ENCODE results near the gene KLK15.

Gene KLK15

DNA sequence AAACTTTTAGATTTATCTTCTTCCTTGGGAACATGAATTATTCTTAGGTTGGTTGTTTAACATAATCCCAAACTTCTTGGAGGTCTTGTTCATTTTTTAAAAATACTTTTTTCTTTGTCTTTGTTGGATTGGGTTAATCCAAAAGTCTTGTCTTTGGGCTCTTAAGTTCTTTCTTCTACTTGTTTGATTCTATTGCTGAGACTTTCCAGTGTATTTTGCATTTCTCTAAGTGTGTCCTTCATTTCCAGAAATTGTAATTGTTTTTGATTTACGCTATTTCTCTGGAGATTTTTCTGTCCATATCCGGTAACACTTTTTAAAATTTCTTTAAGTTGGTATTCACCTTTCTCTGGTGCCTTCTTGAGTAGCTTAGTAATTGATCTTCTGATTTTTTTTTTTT lies 9.8 kb upstream of the KLK15 start:
- DNase-seq: no peak

DNA sequence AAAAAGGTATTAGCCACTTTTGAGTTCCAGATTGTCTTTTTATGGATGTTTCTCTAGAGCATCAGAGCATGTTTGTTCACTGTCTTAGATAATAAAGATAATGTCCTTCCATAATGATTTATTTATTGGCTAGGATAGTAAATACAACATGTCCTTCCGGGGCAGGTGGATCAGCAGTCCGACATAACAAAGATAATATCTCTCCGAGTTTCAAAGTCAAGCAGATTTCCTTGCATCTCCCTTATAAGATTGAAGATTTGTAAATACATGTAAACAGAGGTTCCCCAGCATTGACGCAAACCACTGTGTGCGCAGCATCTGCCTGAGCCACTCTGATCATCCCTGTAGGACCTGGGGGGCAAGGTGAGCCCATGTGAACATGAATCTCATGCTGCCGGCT lies 8.8 kb upstream of the KLK15 start:
- no peak for DNase-seq

DNA sequence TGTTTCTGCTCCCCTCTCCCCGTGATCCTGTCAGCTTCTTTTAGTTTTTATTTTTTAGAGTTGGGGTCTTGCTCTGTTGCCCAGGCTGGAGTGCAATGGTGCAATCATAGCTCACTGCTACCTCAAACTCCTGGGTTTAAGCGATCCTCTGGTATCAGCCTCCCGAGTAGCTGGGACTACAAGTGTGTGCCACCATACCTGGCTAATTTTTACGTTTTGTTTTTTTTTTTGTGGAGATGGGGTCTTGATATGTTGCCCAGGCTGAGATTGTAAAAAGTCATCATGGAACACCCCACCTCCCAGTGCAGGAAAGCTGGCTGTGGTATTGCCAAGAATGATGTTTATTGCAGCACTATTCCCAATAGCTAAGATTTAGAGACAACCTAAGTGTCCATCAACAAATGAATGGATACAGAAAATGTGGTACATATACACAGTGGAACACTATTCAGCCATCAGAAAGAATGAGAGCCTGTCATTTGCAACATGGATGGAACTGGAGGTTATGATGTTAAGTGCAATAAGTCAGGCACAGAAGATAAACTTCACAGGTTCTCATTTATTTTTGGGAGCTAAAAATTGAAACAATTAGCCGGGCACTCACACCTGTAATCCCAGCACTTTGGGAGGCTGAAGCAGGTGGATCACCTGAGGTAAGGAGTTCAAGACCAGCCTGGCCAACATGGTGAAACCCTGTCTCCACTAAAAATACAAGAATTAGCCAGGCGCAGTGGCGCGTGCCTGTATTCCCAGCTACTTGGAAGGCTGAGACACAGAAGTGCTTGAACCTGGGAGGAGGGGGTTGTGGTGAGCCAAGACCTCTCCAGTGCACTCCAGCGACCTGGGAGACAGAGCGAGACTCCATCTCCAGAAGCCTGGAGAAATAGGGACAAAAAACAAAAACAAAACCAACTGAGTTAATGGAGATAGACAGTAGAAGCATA lies 6.6 kb upstream of the KLK15 start:
- DNase-seq: no peak

DNA sequence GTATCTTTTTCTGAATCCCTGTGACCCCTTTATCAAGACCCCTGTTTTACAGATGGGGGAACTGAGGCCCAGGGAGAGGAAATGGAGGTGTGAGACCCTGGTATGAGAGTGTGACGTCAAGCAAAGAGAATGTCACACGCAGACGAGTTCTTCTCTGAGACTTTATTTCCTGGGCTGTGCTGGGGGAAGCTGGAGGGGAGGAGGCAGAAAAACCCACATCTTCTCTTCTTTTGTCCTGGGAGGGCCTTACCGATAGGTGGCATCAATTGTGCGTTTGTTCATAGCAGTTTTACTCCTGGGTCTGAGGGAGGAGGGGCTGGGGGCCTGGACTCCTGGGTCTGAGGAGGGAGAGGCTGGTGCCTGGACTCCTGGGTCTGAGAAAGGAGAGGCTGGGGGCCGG lies 4.9 kb upstream of the KLK15 start:
- no peak for DNase-seq

DNA sequence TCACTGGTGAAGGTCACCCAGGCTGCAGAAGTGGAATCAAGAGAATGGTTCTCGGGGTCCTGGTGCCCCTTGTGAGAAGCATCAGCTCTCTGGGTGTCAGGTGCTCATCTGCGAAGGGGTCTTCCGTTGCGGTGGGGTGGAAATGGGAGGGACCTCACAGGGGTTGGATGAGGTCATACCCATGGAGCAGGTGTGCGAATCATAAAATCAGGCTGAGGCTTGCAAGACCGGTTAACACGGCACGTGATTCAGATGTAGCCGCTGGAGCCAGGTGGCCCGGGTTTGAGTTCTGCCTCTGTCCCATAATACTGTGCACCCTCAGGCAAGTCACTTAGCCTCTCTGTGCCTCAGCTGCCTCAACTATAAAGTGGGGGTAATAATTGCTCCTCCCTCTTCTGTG lies 3.9 kb upstream of the KLK15 start:
- no peak for DNase-seq

DNA sequence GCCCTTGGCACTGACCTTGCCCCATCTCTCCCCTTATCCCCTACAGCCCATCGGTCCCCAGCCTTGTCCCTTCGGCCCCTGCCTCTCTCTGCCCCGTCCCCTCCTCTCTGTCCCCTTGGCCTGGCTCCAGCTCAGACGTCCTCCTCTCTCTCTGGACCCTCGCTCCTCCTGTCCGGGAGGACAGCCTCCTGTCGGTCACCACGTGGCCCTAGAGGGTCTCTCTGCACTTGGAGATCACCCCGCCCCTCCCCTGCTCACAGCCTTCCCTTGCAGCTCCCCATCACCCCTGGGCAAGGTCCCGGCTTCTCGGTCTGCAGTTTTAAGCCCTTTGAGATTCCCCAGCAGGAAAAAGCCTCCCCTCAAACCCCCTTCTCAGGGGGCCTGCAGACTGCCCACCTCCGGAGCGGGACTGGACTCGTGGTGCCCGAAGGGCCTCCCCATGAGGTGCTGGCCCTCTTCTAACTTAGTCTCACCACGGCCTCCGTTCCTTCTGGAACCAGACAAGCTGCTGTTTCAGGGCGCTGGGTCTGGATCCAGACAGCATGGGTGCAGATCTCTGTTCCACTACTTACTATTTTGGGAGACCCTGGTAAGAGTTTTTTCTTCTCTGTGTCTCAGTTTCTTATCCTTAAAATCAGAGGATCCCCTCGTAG lies 3.3 kb upstream of the KLK15 start:
- DNase-seq: no peak

DNA sequence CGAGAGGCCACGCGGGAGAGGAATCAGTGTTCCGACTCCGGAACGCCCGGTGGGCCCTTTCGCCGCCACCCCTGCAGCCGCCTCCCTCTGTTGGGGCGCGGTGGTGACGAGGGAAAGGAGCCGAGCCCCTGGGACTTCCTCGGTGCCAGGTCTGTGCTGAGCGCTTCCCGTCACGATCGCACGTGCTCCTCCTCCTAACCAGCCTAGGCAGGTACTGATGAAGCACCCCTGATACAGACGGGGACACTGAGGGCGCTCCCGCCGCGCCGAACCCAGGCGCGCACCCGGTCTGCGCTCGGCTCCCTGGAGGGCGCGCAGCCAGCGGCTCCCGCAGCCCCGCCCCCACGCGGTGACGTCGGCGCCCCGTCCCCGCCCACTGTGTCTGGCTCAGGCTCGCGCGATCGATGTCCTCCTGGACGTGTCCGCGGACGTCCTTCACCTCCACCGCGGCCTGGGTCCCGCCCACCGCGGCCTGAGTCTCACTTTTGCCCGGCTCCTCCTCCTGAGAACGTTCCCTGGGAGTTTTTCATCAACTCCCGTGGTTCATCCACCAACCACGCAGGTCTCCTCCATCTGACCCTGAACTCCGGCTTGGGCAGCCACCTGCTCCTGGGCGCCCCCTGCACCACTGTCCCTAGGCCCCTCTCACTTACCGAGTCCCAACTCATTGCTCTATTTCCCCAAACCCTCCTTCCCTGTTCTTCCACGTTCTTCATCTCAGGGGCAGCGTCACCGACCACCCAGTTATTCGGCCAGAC lies 2.6 kb upstream of the KLK15 start:
- peak; percentile 30 to 54 (median 32) for DNase-seq

DNA sequence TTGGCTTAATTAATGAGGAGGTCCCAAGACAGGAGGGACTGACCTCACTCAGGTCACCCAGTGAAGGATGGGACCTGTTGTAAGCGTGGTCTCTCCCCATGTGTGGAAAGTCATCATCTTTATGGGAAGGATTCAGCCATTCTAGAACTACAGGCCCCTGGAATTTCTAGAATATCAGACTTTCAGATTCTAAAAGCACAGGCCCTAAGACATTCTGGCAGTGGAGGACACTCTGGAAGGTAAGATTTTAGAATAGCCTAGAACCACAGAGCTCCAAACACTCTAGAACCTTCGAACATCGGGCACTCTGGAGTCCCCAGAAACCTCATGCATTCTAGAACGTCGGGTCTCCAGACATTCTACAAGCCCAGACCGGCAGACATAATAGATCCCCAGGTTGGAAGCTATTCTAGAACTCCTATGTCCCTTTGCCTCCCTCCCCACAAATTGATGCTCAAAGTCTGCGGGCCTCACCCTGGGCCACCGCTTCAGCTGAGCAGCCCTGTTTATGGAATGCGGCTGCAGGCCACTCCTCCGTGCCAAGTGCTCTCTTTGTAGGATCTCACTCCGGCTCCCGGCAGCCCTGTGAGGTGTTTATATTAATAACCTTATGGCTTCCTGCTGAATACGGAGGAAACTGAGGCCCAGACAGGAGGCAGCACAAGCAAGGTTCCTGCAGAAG lies 1.9 kb upstream of the KLK15 start:
- no peak for DNase-seq

DNA sequence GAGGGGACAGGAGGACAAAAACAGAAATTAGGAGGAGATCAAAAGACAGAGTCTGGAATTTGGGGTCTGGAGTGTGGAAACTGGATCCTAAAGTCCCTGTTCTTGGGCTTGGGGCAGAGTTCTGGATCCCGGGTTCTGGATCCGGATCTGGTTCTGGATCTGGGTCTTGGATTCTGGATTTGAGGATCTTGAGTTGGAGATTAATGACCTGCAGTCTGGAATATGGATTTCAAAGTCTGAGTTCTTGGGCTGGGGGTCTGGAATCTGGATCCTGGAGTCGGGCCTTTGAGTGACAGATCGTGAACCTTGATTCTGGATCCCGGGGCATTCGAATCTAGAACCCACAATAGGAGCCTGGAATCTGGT lies 411 bp upstream of the KLK15 start:
- no peak for DNase-seq

DNA sequence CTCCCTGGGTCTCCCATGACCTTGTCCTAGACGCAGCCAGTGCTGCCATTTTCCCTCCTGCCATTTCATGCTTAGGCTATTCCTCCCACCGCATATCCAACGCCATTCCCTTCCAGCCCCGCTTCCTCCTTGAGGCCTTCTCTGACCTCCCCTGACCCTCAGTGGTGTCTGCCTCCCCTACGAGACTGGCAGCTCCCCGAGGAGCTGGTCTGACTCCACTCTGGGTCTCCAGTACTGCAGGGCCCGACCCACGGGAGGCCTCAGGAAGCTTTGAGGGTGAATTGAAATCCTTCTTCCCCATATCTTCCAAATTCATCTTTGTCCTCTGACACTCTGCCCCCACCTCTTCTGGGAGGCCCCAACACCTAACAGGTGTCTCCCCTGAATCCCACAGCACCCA lies 708 bp downstream of the KLK15 start:
- no peak for DNase-seq

DNA sequence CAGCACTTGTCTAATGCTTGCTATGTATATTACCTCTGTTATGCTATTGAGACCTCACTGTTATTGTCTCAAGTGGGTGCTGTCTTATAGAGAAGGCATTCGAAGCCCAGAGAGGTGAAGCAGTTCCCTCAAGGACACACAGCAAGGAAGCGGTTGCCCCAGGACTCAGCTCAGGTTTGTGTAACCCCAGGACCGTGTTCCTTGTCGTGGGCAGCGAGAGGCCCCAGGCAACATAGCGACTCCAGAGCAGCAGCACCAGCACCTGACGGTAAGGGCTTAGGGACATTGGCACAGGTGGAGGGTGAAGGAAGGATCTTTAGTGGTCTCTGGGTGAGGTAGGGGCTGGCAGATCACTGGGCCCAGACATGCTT lies 2.4 kb downstream of the KLK15 start:
- DNase-seq: no peak

DNA sequence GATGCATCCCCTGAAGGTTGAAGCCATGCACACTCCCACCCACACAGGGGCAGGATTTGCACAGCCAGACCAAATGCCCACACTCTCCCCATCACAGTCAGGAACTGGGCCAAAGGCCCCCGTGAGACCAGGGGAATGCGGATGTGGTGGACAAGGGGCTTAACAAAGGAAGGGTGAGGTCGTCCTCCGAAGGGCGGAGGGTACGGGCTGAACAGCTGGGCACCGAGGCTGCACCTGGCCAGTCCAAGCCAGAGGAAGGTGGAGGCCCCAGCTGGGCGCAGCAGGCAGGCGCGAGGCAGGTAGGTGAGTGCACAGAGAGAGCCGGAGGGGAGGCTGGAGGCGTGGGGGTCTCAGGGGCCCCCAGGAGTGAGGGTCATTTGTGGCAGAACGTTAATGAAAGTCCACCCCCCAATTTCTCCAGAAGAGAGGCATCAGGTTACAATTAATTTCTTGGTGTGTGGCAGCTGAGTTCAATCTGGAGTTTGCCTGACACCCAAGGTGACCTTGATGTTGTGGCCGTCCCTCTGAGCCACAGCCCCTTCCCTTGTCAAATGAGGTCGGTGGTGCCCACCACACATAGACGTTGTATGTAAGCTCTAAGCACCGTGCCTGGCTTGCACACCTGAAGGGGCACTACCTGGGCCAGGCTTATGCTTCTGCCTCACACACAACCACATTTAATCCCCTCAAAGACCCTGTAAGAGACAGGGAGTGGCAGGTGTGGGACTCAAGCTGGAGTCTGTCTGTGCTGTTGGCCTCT lies 2.9 kb downstream of the KLK15 start:
- DNase-seq: no peak

DNA sequence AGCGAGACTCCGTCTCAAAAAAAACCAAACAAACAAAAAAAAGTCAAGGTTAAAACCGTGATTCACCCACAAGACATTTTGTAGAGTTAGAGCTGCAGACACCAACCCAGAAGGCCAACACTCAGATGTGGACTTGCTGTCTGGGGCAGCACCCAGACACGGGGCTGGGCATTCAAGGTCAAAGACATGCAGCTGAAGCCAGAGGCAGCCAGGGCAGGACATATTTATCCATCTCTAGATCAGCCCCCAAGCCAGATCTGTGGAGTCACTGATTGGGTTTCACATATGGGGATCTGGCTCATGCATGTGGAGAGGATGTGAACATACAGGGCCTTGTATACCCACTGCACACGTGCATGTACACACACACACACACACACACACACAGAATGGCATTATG lies 3.6 kb downstream of the KLK15 start:
- DNase-seq: no peak

DNA sequence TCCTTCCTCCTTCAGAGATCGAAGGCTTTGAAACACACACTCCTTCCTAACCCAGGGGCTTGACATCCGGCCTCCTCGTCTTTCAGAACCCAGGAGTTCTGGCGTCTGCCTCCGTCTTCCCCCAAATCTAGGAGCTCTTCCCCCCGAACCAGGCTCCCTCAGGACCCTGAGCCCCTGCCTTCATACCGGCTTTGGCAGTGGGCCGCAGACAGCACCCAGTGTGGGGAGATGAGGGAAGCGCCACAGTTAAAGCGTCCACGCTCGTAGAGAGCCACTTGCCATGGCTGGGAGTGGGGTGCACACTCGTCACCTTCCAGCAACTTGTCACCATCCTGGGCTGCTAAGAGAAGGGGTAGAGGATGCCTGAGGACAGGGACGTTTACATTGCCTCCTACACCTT lies 5.9 kb downstream of the KLK15 start:
- no peak for DNase-seq

DNA sequence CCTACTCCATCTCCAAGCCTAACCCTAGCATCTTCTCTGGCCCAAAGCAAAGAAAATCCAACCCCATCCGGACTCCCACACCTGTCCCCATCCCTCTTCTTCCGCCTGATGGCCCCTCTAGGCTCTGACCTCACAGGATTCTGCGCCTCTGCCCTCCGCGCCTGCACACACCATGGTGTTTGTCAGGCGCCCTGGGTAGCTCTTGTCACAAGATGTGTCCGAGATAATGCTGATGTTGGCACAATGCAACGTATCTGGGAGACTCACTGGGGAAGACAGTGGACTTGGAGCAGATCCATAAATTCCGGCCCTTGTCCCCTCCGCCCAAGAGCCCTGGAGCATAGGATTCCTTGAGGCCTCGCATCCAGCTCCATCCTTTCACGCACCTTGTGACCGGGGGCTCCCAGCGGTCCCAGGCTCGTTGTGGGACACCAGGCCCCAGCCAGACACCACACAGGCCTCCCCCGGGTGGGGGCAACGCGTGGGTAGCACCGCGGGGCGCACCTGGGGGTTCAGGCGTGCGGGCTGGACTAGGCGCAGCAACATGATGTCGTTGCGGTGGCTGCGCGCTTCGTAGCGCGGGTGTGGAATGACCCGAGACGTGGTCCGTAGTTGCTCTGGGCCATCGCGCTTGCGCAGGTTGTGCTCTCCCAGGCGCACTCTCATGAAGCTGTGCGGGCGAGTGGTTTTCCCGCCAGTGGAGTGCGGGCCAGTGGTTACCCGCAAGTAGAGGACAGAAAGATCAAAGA lies 6.7 kb downstream of the KLK15 start:
- no peak for DNase-seq

DNA sequence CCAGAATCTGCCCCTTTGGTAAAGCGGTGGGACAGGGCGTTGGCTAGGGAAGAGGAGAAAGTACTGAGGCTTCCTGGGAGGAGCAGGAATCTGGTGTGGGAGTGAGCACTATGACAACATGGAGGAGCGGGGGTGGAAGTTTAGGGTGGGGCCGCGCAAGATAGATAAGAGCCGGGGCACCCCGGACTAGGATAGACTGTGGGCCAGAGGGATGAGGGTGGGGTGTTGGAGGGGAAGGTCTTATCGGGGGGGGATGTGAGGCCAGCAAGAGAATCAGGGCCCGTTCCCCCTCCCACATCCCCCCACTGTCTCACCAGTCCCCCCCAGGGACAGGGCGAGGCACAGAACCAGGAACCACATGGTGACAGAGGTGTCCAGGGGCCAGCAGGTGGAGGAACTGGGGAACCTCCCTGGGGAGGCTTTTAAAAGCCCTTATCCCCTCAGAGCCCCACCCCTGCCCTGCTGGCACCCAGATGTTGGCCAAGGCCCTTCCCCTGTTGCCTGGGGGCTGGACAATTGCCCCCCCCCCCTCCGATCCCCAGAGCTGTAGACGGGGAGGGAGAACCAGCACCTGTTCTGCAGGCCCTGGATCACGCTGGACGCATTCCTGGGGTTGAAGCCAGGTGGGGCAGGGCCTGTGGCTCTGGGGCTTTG lies 9.9 kb downstream of the KLK15 start, which contains the start of gene KLK1:
TSS of gene KLK1 (minus strand) at position 399 of the 654 bp plus-strand sequence. CDS start at position 360, 39 bp downstream.
- DNase-seq: no peak

DNA sequence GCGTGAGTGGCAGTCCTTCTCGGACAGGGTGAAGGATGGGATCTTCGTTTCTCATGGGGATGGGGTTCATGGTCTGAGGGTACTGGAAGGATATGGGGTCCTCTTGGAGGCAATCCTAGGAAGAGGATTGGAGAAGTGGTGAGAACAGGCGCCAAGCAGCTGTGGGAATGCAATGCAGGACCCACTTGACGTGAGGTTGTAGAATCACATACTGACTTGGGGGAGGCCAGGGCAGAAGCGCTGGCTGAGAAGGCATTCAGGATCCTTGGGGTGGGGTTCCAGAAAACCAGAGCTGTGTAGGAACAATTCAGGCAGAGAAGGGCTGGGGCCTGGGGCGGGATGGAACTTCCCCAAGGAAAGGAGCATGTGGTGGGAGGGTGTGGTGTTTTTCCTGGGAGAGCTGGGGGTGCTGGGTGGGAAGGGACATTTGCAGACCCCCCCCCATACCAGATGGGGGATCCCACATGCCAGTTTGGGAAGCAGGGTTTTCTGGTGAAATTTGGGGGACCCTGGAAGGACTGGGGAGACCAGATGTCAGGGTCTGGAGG lies 10.6 kb downstream of the KLK15 start:
- no peak for DNase-seq

DNA sequence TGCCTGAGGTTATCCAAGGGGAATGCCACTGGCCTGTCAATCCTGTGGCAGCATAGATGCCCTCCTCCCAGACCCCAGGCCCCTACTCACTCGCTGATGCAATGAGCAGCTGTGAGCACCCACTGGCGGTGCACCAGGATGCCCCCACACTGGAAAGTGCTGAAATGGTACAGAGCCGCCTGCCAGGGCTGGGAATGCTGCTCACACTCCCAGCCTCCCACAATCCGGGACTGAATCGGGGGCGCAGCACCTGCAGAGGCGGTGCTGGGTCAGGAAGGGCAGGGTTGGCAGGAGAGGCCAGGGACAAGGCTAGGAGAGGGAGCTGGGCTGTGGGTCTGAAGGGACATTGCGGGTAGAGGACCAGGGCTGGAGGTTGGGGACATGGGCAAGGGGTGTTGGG lies 11.8 kb downstream of the KLK15 start:
- DNase-seq: no peak

DNA sequence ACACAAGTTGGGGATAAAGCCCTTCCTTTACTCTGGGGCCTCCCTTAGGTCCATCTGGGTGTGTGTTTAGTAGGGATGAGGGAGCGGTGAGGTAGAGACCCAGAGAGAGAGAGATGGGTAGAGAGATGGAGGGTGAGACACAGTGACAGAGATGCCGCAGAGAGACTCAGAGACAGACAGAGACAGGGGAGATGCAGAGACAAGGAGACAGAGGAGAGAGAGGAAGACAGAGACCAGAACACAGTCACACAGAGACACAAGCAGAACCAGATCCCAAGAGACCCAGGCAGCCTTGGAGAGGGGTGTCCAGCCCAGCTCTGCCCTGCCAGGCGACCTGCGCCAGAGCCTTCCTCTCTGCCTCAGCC lies 12.1 kb downstream of the KLK15 start:
- DNase-seq: no peak

DNA sequence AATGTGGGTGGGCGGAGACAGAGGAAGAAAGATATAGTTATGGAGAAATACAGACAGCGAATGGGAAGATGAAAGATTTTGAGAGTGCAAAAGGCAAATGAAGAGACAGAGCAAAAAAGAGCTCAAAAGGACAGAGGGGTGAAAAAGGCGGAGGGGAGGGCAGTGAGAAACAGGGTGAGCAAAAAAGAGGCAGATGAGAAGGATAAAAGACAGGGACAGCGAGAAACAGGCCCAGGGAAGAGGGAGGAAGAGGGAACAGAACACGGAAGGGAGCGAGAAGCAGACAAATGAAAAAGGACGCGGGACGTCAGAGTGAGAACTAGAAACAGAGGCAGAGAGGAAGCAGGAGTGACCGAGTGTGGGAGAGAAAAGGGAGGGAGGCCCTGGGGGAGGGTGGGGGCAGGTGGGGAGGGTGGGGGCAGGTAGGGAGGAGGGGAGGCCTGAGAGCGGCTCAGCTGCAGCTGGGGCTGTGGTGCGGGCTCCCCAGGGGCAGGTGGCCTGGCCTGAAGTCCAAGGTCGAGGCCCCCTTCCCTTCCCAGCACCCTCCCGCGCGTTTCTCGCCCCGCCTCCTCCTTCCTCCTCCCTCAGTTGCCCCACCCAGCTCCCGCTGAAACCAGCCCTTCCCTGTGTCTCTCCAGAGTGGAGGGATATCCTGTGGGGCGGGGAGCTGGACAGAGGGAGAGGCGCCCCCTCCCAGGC lies 12.7 kb downstream of the KLK15 start:
- DNase-seq: no peak
